Right lobe of liver (tissue), 4 donors: Measurements from ENCODE around the gene ACBD6.

ENCODE experiments used
- POLR2A ChIP-seq: fragments of 450-650 bp; IDR thresholded peaks from one replicate; pipeline ENCODE4 v1.6.1; 2017; ENCODE audit warnings: antibody characterized with exemption, mild to moderate bottlenecking
- TF ChIP-seq, protein P1 (sequence below), 4 donors: fragments of 200-600 bp in 3 of 4; fragments of 450-650 bp in 1 of 4; IDR thresholded peaks; one replicate each; pipeline versions ENCODE4 v1.5.1 to v1.8.0; 2016 to 2022; ENCODE audit warnings: antibody characterized with exemption in 4 of 4, mild to moderate bottlenecking in 2 of 4
- donor health status: DM: no; HTN: no; CAD: no.
- donor health status: DM: no; HTN: no; CAD: no.
- donor health status: DM: no; HTN: yes; CAD: no.

DNA sequence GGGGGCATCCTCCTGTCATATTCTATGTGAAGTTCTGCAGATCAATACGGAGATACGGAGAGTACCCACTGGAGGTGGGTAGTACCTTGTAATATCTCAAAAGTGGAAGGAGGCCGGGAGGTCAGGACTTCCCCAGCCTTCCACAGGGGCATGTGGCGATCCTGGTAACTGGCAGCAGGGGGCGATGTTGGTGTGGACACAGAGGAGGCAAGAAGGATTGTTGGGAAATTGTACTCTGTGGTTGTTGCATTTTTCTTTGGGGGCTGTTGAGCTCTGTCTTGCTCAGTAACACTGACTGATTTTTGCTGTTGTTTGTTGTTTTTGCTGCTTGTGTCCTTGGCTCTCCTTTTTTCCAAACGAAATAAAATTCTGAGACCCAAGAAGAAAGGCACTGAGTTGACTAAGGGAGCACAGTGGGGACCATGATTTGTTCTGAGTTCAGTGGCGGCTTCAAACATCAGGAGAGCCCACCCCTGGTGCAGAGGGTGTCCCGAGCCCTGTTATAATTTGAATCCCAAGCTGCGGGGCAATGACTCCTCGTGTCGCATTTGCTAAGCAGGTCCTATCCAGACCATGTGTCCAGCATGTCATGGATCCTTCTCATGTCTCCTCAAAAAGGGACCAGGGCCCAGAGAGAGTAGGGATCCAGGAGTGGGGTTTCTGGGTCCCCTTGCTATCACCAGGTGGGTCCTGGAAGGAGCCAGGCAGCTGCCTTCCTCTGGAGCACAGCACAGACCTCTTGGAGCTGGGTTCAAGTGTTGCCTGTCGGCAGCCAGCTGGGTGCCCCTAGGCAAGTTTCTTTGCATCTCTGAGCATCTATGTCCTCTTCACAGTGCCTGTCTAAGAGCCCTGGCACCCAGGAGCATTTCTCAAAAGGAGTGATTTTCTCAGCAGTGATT lies 249.5 kb downstream of the ACBD6 start:
- TF ChIP-seq, protein P1, sequence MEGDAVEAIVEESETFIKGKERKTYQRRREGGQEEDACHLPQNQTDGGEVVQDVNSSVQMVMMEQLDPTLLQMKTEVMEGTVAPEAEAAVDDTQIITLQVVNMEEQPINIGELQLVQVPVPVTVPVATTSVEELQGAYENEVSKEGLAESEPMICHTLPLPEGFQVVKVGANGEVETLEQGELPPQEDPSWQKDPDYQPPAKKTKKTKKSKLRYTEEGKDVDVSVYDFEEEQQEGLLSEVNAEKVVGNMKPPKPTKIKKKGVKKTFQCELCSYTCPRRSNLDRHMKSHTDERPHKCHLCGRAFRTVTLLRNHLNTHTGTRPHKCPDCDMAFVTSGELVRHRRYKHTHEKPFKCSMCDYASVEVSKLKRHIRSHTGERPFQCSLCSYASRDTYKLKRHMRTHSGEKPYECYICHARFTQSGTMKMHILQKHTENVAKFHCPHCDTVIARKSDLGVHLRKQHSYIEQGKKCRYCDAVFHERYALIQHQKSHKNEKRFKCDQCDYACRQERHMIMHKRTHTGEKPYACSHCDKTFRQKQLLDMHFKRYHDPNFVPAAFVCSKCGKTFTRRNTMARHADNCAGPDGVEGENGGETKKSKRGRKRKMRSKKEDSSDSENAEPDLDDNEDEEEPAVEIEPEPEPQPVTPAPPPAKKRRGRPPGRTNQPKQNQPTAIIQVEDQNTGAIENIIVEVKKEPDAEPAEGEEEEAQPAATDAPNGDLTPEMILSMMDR (IDR thresholded peaks at IDR 0.05), result peak; percentile 84 to 85 (median 85)
- TF ChIP-seq POLR2A, result no peak
